ENCODE data around the gene ATP2A2. TPM values are rescaled to one million over a fixed set of nuclear protein-coding genes. Genes with fewer than 3 reads are reported as not detected.
"Not testable (repeated sequence)": the region's sequence is repeated elsewhere in the genome, so short reads cannot be mapped to it uniquely, and the experiment has no call there.

The ATP2A2 gene
- total RNA-seq, 1 donor from 2014 or later: 213 TPM

- intact Hi-C loops (cut with micrococcal nuclease): no loop called here
- Mint-ChIP-seq H3K4me1 (ENCODE audit: low read depth) (peaks cover 2% of the 10 kb centered on the region), H3K27me3 (ENCODE audit: low read depth) (no peaks in the 10 kb centered on the region), H3K4me3 (ENCODE audit: low read depth) (no peak overlapping the region), H3K36me3 (ENCODE audit: low read depth) (no peaks in the 10 kb centered on the region), H3K27ac (no peak overlapping the region), H3K9me3 (no peaks in the 10 kb centered on the region)
- DNase-seq (ENCODE audit: low spot score): no peak
These were observed 31.9 kb upstream of the ATP2A2 start for GRCh38 chr12:110249105-110249504.

- Mint-ChIP-seq H3K4me3 (ENCODE audit: low read depth) (no peak overlapping the region), H3K27ac (no peak overlapping the region), H3K4me1 (ENCODE audit: low read depth) (peaks cover 2% of the 10 kb centered on the region), H3K36me3 (ENCODE audit: low read depth) (no peaks in the 10 kb centered on the region), H3K9me3 (no peaks in the 10 kb centered on the region), H3K27me3 (ENCODE audit: low read depth) (no peaks in the 10 kb centered on the region)
- intact Hi-C loops (cut with micrococcal nuclease): no loop called here
- DNase-seq (ENCODE audit: low spot score): no peak
These were observed 31.3 kb upstream of the ATP2A2 start for GRCh38 chr12:110249716-110250225.

DNA sequence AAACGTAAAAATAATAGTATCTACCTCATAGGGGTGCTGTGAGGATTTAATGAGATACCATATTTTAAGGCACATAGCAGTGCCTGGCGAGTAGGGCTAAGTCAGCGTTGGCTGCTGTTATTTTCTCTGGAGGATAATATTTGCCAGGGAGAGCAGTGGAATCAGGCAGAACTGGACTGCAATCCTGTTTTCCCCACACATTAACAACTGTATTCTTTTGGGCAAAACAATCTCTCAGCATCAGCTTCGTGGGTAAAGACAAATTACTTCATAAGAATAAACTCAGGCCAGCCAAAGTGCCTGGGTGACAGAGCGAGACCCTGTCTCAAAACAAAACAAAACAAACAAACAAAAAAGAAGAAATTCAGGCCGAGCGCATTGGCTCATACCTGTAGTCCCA lies 29.7 kb upstream of the ATP2A2 start:
- Mint-ChIP-seq H3K27ac (no peak overlapping the region), H3K4me1 (ENCODE audit: low read depth) (peaks cover 2% of the 10 kb centered on the region), H3K9me3 (no peaks in the 10 kb centered on the region), H3K4me3 (ENCODE audit: low read depth) (no peak overlapping the region), H3K36me3 (ENCODE audit: low read depth) (no peaks in the 10 kb centered on the region), H3K27me3 (ENCODE audit: low read depth) (no peaks in the 10 kb centered on the region)
- no peak for DNase-seq (ENCODE audit: low spot score)
- intact Hi-C loops (cut with micrococcal nuclease): no loop called here

- Mint-ChIP-seq H3K4me3 (ENCODE audit: low read depth) (no peak overlapping the region), H3K9me3 (no peaks in the 10 kb centered on the region), H3K4me1 (ENCODE audit: low read depth) (peaks cover 2% of the 10 kb centered on the region), H3K27me3 (ENCODE audit: low read depth) (no peaks in the 10 kb centered on the region), H3K27ac (no peak overlapping the region), H3K36me3 (ENCODE audit: low read depth) (no peaks in the 10 kb centered on the region)
- intact Hi-C loops (cut with micrococcal nuclease): no loop called here
- DNase-seq (ENCODE audit: low spot score): no peak
These were observed 28.3 kb upstream of the ATP2A2 start for GRCh38 chr12:110252716-110253115.

DNA sequence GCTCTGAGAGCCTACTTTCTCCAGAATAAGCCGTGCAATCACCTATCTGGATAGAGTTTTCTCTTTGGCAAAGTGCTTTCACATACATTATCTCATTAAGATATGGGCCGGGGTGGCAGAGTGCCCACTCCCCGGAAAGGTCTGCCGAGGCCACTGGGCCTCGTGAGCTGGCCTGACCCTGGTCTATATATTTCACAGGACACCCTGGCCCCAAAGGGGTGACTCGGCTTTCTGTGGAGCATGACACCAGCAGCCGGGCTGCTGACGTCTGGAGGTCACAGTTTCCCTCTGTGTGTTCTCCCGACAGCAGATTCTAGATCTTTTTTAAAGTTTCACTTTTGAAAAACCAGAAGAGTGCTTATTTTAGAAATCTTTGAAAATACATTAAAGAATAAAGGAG lies 27.9 kb upstream of the ATP2A2 start:
- no peaks in the 10 kb centered on the region for H3K36me3 Mint-ChIP-seq (ENCODE audit: low read depth)
- no peak for DNase-seq (ENCODE audit: low spot score)
- H3K4me1 Mint-ChIP-seq (ENCODE audit: low read depth): peaks cover 2% of the 10 kb centered on the region
- intact Hi-C loops (cut with micrococcal nuclease): no loop called here
- no peaks in the 10 kb centered on the region for H3K27me3 Mint-ChIP-seq (ENCODE audit: low read depth)
- H3K4me3 Mint-ChIP-seq (ENCODE audit: low read depth): no peak overlapping the region
- H3K9me3 Mint-ChIP-seq: no peaks in the 10 kb centered on the region
- H3K27ac Mint-ChIP-seq: no peak overlapping the region

DNA sequence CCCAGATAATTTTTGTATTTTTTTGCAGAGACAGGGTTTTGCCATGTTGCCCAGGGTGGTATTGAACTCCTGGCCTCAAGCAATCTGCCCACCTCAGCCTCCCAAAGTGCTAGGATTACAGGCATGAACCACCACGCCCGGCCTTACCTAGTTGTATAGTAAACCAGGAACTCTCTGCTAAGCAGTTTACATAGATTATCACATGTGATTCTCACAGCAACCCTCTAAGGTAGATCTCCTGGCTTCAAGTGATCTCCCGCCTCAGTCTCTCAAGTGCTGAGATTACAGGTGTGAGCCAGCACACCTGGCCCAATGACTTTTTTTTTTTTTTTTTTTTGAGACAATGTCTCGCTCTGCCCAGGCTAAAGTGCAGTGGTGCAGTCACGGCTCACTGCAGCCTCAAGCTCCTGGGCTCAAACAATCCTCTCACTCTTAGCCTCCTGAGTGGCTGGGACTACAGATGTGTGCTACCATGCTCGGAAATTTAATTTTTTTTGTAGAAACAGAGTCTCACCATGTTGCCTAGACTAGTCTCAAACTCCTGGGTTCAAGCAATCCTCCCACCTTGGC lies 26.0 kb upstream of the ATP2A2 start:
- H3K36me3 Mint-ChIP-seq (ENCODE audit: low read depth): no peaks in the 10 kb centered on the region
- intact Hi-C loops (cut with micrococcal nuclease): no loop called here
- no peak overlapping the region for H3K4me3 Mint-ChIP-seq (ENCODE audit: low read depth)
- H3K27me3 Mint-ChIP-seq (ENCODE audit: low read depth): peaks cover 2% of the 10 kb centered on the region
- no peak for DNase-seq (ENCODE audit: low spot score)
- no peak overlapping the region for H3K27ac Mint-ChIP-seq
- no peaks in the 10 kb centered on the region for H3K9me3 Mint-ChIP-seq
- peaks cover 2% of the 10 kb centered on the region for H3K4me1 Mint-ChIP-seq (ENCODE audit: low read depth)

GRCh38 chr12:110255890-110256456 lies 25.1 kb upstream of the ATP2A2 start:
- H3K9me3 Mint-ChIP-seq; intact Hi-C loops (cut with micrococcal nuclease); H3K27ac Mint-ChIP-seq; H3K36me3 Mint-ChIP-seq (ENCODE audit: low read depth); H3K4me1 Mint-ChIP-seq (ENCODE audit: low read depth); H3K4me3 Mint-ChIP-seq (ENCODE audit: low read depth); DNase-seq (ENCODE audit: low spot score); H3K27me3 Mint-ChIP-seq (ENCODE audit: low read depth): not testable (repeated sequence)

- H3K27me3 Mint-ChIP-seq (ENCODE audit: low read depth): peaks cover 2% of the 10 kb centered on the region
- no peak for DNase-seq (ENCODE audit: low spot score)
- no peaks in the 10 kb centered on the region for H3K36me3 Mint-ChIP-seq (ENCODE audit: low read depth)
- no peak overlapping the region for H3K27ac Mint-ChIP-seq
- peaks cover 2% of the 10 kb centered on the region for H3K4me1 Mint-ChIP-seq (ENCODE audit: low read depth)
- intact Hi-C loops (cut with micrococcal nuclease): no loop called here
- H3K4me3 Mint-ChIP-seq (ENCODE audit: low read depth): no peak overlapping the region
- H3K9me3 Mint-ChIP-seq: no peaks in the 10 kb centered on the region
These were observed 24.1 kb upstream of the ATP2A2 start for GRCh38 chr12:110256780-110257431.

GRCh38 chr12:110258466-110258865 lies 22.6 kb upstream of the ATP2A2 start:
- peaks cover 5% of the 10 kb centered on the region for H3K27me3 Mint-ChIP-seq (ENCODE audit: low read depth)
- no peak overlapping the region for H3K4me3 Mint-ChIP-seq (ENCODE audit: low read depth)
- no peaks in the 10 kb centered on the region for H3K4me1 Mint-ChIP-seq (ENCODE audit: low read depth)
- no peaks in the 10 kb centered on the region for H3K9me3 Mint-ChIP-seq
- H3K36me3 Mint-ChIP-seq (ENCODE audit: low read depth): no peaks in the 10 kb centered on the region
- no peak overlapping the region for H3K27ac Mint-ChIP-seq
- intact Hi-C loops (cut with micrococcal nuclease): no loop called here
- DNase-seq (ENCODE audit: low spot score): no peak

- Mint-ChIP-seq H3K36me3 (ENCODE audit: low read depth) (no peaks in the 10 kb centered on the region), H3K9me3 (no peaks in the 10 kb centered on the region), H3K27ac (no peak overlapping the region), H3K27me3 (ENCODE audit: low read depth) (peaks cover 9% of the 10 kb centered on the region), H3K4me1 (ENCODE audit: low read depth) (no peaks in the 10 kb centered on the region), H3K4me3 (ENCODE audit: low read depth) (no peak overlapping the region)
- no peak for DNase-seq (ENCODE audit: low spot score)
- intact Hi-C loops (cut with micrococcal nuclease): no loop called here
These were observed 18.3 kb upstream of the ATP2A2 start for GRCh38 chr12:110262442-110263388.

DNA sequence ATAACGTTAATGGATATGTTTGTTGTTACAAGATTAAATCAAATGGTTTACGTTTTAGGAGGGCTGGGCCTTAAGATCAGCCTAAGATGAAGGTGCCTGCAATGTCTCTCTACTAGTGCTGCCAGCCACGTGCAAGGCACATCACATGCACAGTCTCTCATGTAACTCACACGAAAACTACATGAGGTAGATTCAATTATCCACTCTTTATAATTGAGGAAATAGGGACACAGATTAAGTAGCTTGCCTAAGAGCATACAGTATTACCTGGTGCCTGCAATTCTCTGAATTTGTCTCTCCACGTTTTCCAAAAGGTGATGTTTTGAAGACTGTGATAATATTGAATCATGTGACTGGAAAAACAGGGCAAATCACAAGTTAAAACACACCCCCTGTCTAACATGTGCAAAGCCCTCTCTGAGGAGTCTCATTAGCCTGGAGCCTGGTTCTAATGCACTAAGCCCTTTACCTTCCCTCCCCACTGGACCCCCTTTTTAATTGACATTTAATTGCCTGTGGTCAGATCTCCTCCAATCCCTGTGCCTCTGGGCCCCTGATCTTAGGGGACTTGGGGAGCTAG lies 14.6 kb upstream of the ATP2A2 start:
- peaks cover 23% of the 10 kb centered on the region for H3K27me3 Mint-ChIP-seq (ENCODE audit: low read depth)
- no peaks in the 10 kb centered on the region for H3K36me3 Mint-ChIP-seq (ENCODE audit: low read depth)
- intact Hi-C loops (cut with micrococcal nuclease): no loop called here

GRCh38 chr12:110266980-110267620 lies 13.9 kb upstream of the ATP2A2 start:
- H3K27ac Mint-ChIP-seq: no peak overlapping the region
- intact Hi-C loops (cut with micrococcal nuclease): no loop called here
- no peaks in the 10 kb centered on the region for H3K9me3 Mint-ChIP-seq
- no peak for DNase-seq (ENCODE audit: low spot score)
- no peaks in the 10 kb centered on the region for H3K4me1 Mint-ChIP-seq (ENCODE audit: low read depth)
- no peaks in the 10 kb centered on the region for H3K36me3 Mint-ChIP-seq (ENCODE audit: low read depth)
- H3K27me3 Mint-ChIP-seq (ENCODE audit: low read depth): peaks cover 27% of the 10 kb centered on the region
- H3K4me3 Mint-ChIP-seq (ENCODE audit: low read depth): no peak overlapping the region

More for the DNA sequence above, 14.6 kb upstream of the ATP2A2 start:
- Mint-ChIP-seq H3K4me3 (ENCODE audit: low read depth) (no peak overlapping the region), H3K27ac (no peak overlapping the region), H3K9me3 (no peaks in the 10 kb centered on the region), H3K4me1 (ENCODE audit: low read depth) (no peaks in the 10 kb centered on the region)
- DNase-seq (ENCODE audit: low spot score): no peak

All from activated T-helper 2 cell treated with anti-CD3 and anti-CD28 coated beads, Interferon-gamma antibody, Interleukin-2, Interleukin-4, amounts not matched to agents 10 μg/mL and 5 μg/mL and 100 μg/mL, durations not matched to agents 14 hours and 24 hours and 36 hours (primary cell).